Caco-2 (cell line): Measurements from ENCODE around the gene SHISA8. TPM values are rescaled to one million over a fixed set of nuclear protein-coding genes. Genes with fewer than 3 reads are reported as not detected.

Experiments used
- BruUV-seq: library from RNA; stranded (reverse); fragments of 400-500 nt; replicated peaks from 2 replicates; lab custom pipeline; 2021; lab: Mats Ljungman, UMichigan
- CTCF ChIA-PET: fragments of 300-600 bp; sonication (Branson Sonifier 250); formaldehyde crosslinking; loops from one replicate; lab custom pipeline; 2022; ENCODE audit warnings: antibody characterized with exemption; lab: Charles Lee
- POLR2A ChIA-PET: fragments of 300-600 bp; sonication (Branson Sonifier 250); formaldehyde crosslinking; loops from one replicate; lab custom pipeline; 2022; ENCODE audit warnings: antibody characterized with exemption; lab: Charles Lee
- DNase-seq, 2 experiments: peaks; one replicate each; pipeline versions ENCODE4 v3.0.0 to v3.0.0-alpha.2; 2020 to 2022
- H3K27me3 ChIP-seq: replicated peaks from 2 replicates; pipeline ENCODE4 v1.6.0; 2011; ENCODE audit warnings: low read length; ENCODE audit not compliant: control insufficient read depth, insufficient read depth
- H3K36me3 ChIP-seq: 2 replicates; pipeline ENCODE4 v1.5.1; 2011; ENCODE audit warnings: low read length; ENCODE audit not compliant: control insufficient read depth, insufficient read depth
- H3K4me1 ChIP-seq: fragments of 250-450 bp; sonication (Bioruptor Pico); 2 replicates; pipeline ENCODE4 v1.5.1; 2020; ENCODE audit warnings: mild to moderate bottlenecking
- H3K4me3 ChIP-seq: 2 replicates; pipeline ENCODE4 v1.5.1; 2011; ENCODE audit warnings: low read depth, mild to moderate bottlenecking, control low read depth, low read length
- H3K9me3 ChIP-seq: fragments of 250-450 bp; sonication (Bioruptor Pico); 2 replicates; pipeline ENCODE4 v1.5.1; 2020; ENCODE audit warnings: mild to moderate bottlenecking, moderate library complexity
- H3K27ac Mint-ChIP-seq: one replicate; pipeline ENCODE4 v1.8.0; 2022; ENCODE audit warnings: mixed read lengths; ENCODE audit not compliant: unreplicated experiment
- H3K27me3 Mint-ChIP-seq: one replicate; pipeline ENCODE4 v1.8.0; 2022; ENCODE audit warnings: mixed read lengths; ENCODE audit not compliant: insufficient read depth, unreplicated experiment
- H3K36me3 Mint-ChIP-seq: one replicate; pipeline ENCODE4 v1.8.0; 2022; ENCODE audit warnings: mild to moderate bottlenecking, mixed read lengths; ENCODE audit not compliant: insufficient read depth, unreplicated experiment
- H3K4me1 Mint-ChIP-seq: one replicate; pipeline ENCODE4 v1.8.0; 2022; ENCODE audit warnings: low read depth, mixed read lengths; ENCODE audit not compliant: unreplicated experiment
- H3K4me3 Mint-ChIP-seq: one replicate; pipeline ENCODE4 v1.8.0; 2022; ENCODE audit warnings: mild to moderate bottlenecking, moderate library complexity, mixed read lengths; ENCODE audit not compliant: unreplicated experiment
- H3K9me3 Mint-ChIP-seq: one replicate; pipeline ENCODE4 v1.8.0; 2022; ENCODE audit warnings: mixed read lengths; ENCODE audit not compliant: unreplicated experiment
- CTCF ChIP-seq, 2 experiments: fragments of 200-600 bp in 1 of 2; IDR thresholded peaks; 1 replicate in 1 of 2; 2 replicates in 1 of 2; pipeline versions ENCODE4 v1.5.1 to v1.8.0; 2011 to 2022; ENCODE audit warnings: antibody characterized with exemption in 1 of 2, control low read depth in 1 of 2, inconsistent platforms in 1 of 2, low read depth in 1 of 2, low read length in 1 of 2, mild to moderate bottlenecking in 1 of 2, moderate library complexity in 1 of 2; ENCODE audit not compliant: insufficient read depth in 1 of 2, severe bottlenecking in 1 of 2, unreplicated experiment in 1 of 2
- intact Hi-C: fragments of 100-400 bp; cut with micrococcal nuclease; formaldehyde crosslinking; loops from one replicate; pipeline ENCODE4 v1.10.0; 2022; ENCODE audit not compliant: unreplicated experiment
- total RNA-seq: library from RNA; stranded (reverse); gene quantifications from 2 replicates; pipeline ENCODE4 v1.2.3, GENCODE V29; 2022

SHISA8 gene
- total RNA-seq, 1 experiment from 2014 or later, result 1.4 TPM

- Histone ChIP-seq H3K4me1 (no peaks in the 10 kb centered on the region), H3K4me3 (no peak overlapping the region), H3K9me3 (no peaks in the 10 kb centered on the region), H3K27me3 (no peaks in the 10 kb centered on the region), H3K36me3 (peaks cover 6% of the 10 kb centered on the region; the same call in 1 of the 2 replicates)
- ChIA-PET CTCF (no interaction called here), POLR2A (no interaction called here)
- intact Hi-C loops, result no loop called here
- peaks cover 7% of the 10 kb centered on the region for H3K4me1 Mint-ChIP-seq
- DNase-seq, result no peak
- BruUV-seq, result no TSS peak
- peaks cover 87% of the 10 kb centered on the region for H3K36me3 Mint-ChIP-seq
- H3K27me3 Mint-ChIP-seq, result no peaks in the 10 kb centered on the region
- no peak overlapping the region for H3K27ac Mint-ChIP-seq
- H3K9me3 Mint-ChIP-seq, result no peaks in the 10 kb centered on the region
- TF ChIP-seq CTCF (IDR thresholded peaks at IDR 0.05; ENCODE audit: insufficient read depth in 1 of 2, low read depth in 1 of 2, low read length in 1 of 2, severe bottlenecking in 1 of 2, unreplicated experiment in 1 of 2), result no peak
- H3K4me3 Mint-ChIP-seq, result no peak overlapping the region
Observed at GRCh38 chr22:41868556-41868955, 46.3 kb downstream of the SHISA8 start.

GRCh38 chr22:41863472-41863871, 51.4 kb downstream of the SHISA8 start:
- no peaks in the 10 kb centered on the region for H3K27me3 Mint-ChIP-seq
- intact Hi-C loops, result no loop called here
- no peak for DNase-seq
- no peak overlapping the region for H3K4me3 Mint-ChIP-seq
- Histone ChIP-seq H3K36me3 (no peaks in the 10 kb centered on the region; the same call in 1 of the 2 replicates), H3K4me3 (no peak overlapping the region), H3K27me3 (no peaks in the 10 kb centered on the region), H3K9me3 (no peaks in the 10 kb centered on the region), H3K4me1 (peaks cover 15% of the 10 kb centered on the region; the same call in 1 of the 2 replicates)
- BruUV-seq, result no TSS peak
- TF ChIP-seq CTCF (IDR thresholded peaks at IDR 0.05; ENCODE audit: insufficient read depth in 1 of 2, low read depth in 1 of 2, low read length in 1 of 2, severe bottlenecking in 1 of 2, unreplicated experiment in 1 of 2), result no peak
- peaks cover 44% of the 10 kb centered on the region for H3K36me3 Mint-ChIP-seq
- H3K27ac Mint-ChIP-seq, result no peak overlapping the region
- H3K9me3 Mint-ChIP-seq, result no peaks in the 10 kb centered on the region
- ChIA-PET CTCF (interaction anchor here (0.8 to 2.5 kb wide), 3 partner anchors 78 to 166 kb away, joined by 3 to 13 read pairs (median 4); no protein-coding TSS in a partner anchor), POLR2A (interaction anchor here (0.5 to 2.2 kb wide), 3 partner anchors 8 to 228 kb away, joined by 3 to 10 read pairs (median 4); partner anchors contain the start of gene SREBF2)
- H3K4me1 Mint-ChIP-seq, result peaks cover 15% of the 10 kb centered on the region

GRCh38 chr22:41862530-41863266, 52.2 kb downstream of the SHISA8 start:
- Mint-ChIP-seq H3K9me3 (no peaks in the 10 kb centered on the region), H3K36me3 (peaks cover 37% of the 10 kb centered on the region), H3K27ac (no peak overlapping the region), H3K4me3 (no peak overlapping the region), H3K4me1 (peaks cover 17% of the 10 kb centered on the region), H3K27me3 (no peaks in the 10 kb centered on the region)
- H3K27me3 ChIP-seq, result no peaks in the 10 kb centered on the region
- CTCF ChIA-PET, result interaction anchor here (0.7 to 2.5 kb wide), 4 partner anchors 63 to 165 kb away, joined by 3 to 13 read pairs (median 4); no protein-coding TSS in a partner anchor
- peaks cover 15% of the 10 kb centered on the region; the same call in 1 of the 2 replicates for H3K4me1 ChIP-seq
- POLR2A ChIA-PET, result interaction anchor here (0.5 to 2.2 kb wide), 2 partner anchors 27 to 30 kb away, joined by 9 to 10 read pairs; partner anchors contain the start of gene SREBF2
- no TSS peak for BruUV-seq
- H3K4me3 ChIP-seq, result no peak overlapping the region
- intact Hi-C loops, result no loop called here
- no peak for DNase-seq
- H3K9me3 ChIP-seq, result no peaks in the 10 kb centered on the region
- no peaks in the 10 kb centered on the region; the same call in 1 of the 2 replicates for H3K36me3 ChIP-seq
- TF ChIP-seq CTCF (IDR thresholded peaks at IDR 0.05; ENCODE audit: insufficient read depth in 1 of 2, low read depth in 1 of 2, low read length in 1 of 2, severe bottlenecking in 1 of 2, unreplicated experiment in 1 of 2), result no peak
